Measurements from ENCODE around the gene P2RY14.
"Not testable (repeated sequence)": the region's sequence is repeated elsewhere in the genome, so short reads cannot be mapped to it uniquely, and the experiment has no call there.

Gene P2RY14

GRCh38 chr3:151234825-151235224 is 43.5 kb downstream of the P2RY14 start:
- TF ChIP-seq CTCF (IDR thresholded peaks at IDR 0.05; ENCODE audit: control insufficient read depth, insufficient read depth, low read depth, low read length, missing control alignments): no peak
- H3K4me3 ChIP-seq (ENCODE audit: control insufficient read depth, low read depth, low read length): no peak overlapping the region
- no peak for DNase-seq (ENCODE audit: low read depth)

- H3K4me3 ChIP-seq (ENCODE audit: control insufficient read depth, low read depth, low read length): no peak overlapping the region
- DNase-seq (ENCODE audit: low read depth): no peak
- TF ChIP-seq CTCF (IDR thresholded peaks at IDR 0.05; ENCODE audit: control insufficient read depth, insufficient read depth, low read depth, low read length, missing control alignments): no peak
These were observed 45.4 kb downstream of the P2RY14 start for GRCh38 chr3:151232991-151233390.

GRCh38 chr3:151232403-151232802 is 45.9 kb downstream of the P2RY14 start:
- not testable (repeated sequence) for DNase-seq (ENCODE audit: low read depth)

GRCh38 chr3:151230646-151231045 is 47.7 kb downstream of the P2RY14 start:
- H3K4me3 ChIP-seq (ENCODE audit: control insufficient read depth, low read depth, low read length): no peak overlapping the region
- DNase-seq (ENCODE audit: low read depth): no peak
- TF ChIP-seq CTCF (IDR thresholded peaks at IDR 0.05; ENCODE audit: control insufficient read depth, insufficient read depth, low read depth, low read length, missing control alignments): no peak

More at GRCh38 chr3:151232403-151232802, 45.9 kb downstream of the P2RY14 start:
- H3K4me3 ChIP-seq (ENCODE audit: control insufficient read depth, low read depth, low read length): not testable (repeated sequence)

- DNase-seq (ENCODE audit: low read depth): no peak
- H3K4me3 ChIP-seq (ENCODE audit: control insufficient read depth, low read depth, low read length): no peak overlapping the region
- TF ChIP-seq CTCF (IDR thresholded peaks at IDR 0.05; ENCODE audit: control insufficient read depth, insufficient read depth, low read depth, low read length, missing control alignments): no peak
These were observed 49.7 kb downstream of the P2RY14 start for GRCh38 chr3:151228666-151229040.

- H3K4me3 ChIP-seq (ENCODE audit: control insufficient read depth, low read depth, low read length): no peak overlapping the region
- no peak for DNase-seq (ENCODE audit: low read depth)
- peak; percentile 89 for TF ChIP-seq CTCF (IDR thresholded peaks at IDR 0.05; ENCODE audit: control insufficient read depth, insufficient read depth, low read depth, low read length, missing control alignments)
These were observed 50.3 kb downstream of the P2RY14 start for GRCh38 chr3:151227807-151228665.

GRCh38 chr3:151227266-151227806 is 51.0 kb downstream of the P2RY14 start:
- H3K4me3 ChIP-seq (ENCODE audit: control insufficient read depth, low read depth, low read length): no peak overlapping the region
- TF ChIP-seq CTCF (IDR thresholded peaks at IDR 0.05; ENCODE audit: control insufficient read depth, insufficient read depth, low read depth, low read length, missing control alignments): no peak
- no peak for DNase-seq (ENCODE audit: low read depth)
